ENCODE measurements around the gene GRIN1.

DNA sequence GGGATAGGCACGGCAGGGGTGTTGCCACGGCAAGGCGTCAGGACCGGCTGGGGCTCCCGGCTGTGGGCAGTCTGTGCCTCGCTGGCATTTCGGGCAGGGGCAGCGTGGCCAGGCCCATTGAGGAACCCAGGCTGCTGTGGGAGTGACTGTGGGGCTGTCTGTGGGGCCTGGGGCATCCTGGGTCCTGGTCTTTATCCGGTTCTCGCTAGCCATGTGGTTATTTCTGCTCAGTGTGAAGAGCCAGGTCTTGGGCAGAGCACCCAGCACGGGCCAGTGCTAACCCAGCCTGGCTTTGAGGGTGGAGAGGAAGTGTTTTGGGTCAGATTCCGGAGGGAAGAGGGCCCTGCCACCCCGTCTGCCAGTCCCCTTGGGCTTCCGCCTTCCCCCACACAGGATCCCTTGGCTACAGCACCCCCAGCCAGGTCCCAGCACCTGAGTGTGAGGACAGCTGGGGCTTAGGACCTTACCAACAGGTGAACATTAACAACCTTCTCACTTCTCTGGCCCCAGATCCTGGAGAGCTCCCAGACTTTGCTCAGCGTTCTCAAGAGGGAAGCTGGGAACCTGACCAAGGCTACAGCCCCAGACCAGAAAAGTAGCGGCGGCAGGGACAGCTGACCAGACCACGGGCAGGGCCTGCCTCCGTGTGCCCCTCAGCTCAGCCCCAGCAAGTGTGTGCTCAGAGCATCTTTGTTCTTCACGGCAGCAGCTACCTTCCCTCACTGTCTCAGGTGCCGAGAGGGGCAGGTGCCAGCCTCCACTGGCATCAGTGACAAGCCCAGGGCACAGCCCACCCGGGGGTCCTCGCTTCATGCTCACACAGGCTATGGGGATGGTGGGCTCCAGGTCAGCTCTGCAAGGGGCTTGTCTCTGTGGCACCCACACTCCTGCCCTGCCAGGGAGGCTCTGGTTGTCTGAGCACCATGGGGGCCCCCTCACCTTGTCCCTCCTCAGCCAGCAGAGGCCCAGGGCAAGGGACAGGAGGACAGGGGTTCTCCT is 50.6 kb downstream of the GRIN1 start:
- no peak for TF ChIP-seq EZH2 (IDR thresholded peaks at IDR 0.05)
- TF ChIP-seq POLR2AphosphoS5 (IDR thresholded peaks at IDR 0.05; ENCODE audit: borderline replicate concordance, low read depth, low read length), result no peak
